Osteoblast (primary cell): ENCODE data around the gene FAM3D. TPM values are rescaled to one million over a fixed set of nuclear protein-coding genes. Genes with fewer than 3 reads are reported as not detected.

Source experiments
- DNase-seq: peaks from one replicate; pipeline ENCODE4 v3.0.0; 2011; ENCODE audit warnings: low spot score, mixed read lengths; ENCODE audit not compliant: insufficient read length; ENCODE audit errors: missing footprints
- H2AFZ ChIP-seq: 2 replicates; pipeline ENCODE4 v1.6.0; 2011; ENCODE audit warnings: mild to moderate bottlenecking, low read length
- H3K27ac ChIP-seq: 2 replicates; pipeline ENCODE4 v1.5.1; 2011; ENCODE audit warnings: mild to moderate bottlenecking, low read depth, low read length, moderate library complexity
- H3K27me3 ChIP-seq: 2 replicates; pipeline ENCODE4 v1.6.0; 2012; ENCODE audit warnings: mild to moderate bottlenecking, control low read depth, inconsistent platforms, low read length, moderate library complexity; ENCODE audit not compliant: insufficient read depth
- H3K36me3 ChIP-seq: 2 replicates; pipeline ENCODE4 v1.5.1; 2011; ENCODE audit warnings: mild to moderate bottlenecking, low read length, control low read depth, moderate library complexity; ENCODE audit not compliant: insufficient read depth
- H3K4me1 ChIP-seq: 2 replicates; pipeline ENCODE4 v1.5.1; 2011; ENCODE audit warnings: mild to moderate bottlenecking, low read length, control low read depth, moderate library complexity; ENCODE audit not compliant: insufficient read depth
- H3K4me2 ChIP-seq: 2 replicates; pipeline ENCODE4 v1.6.0; 2011; ENCODE audit warnings: mild to moderate bottlenecking, low read length; ENCODE audit not compliant: insufficient read depth
- H3K4me3 ChIP-seq: fragments of 200-600 bp; sonication (generic); 3 replicates; pipeline ENCODE4 v1.5.1; 2012; ENCODE audit warnings: mild to moderate bottlenecking, low read length, inconsistent platforms; ENCODE audit not compliant: insufficient read depth
- H3K79me2 ChIP-seq: 2 replicates; pipeline ENCODE4 v1.6.0; 2012; ENCODE audit warnings: mild to moderate bottlenecking, low read length, control low read depth, inconsistent platforms; ENCODE audit not compliant: insufficient read depth
- H3K9me3 ChIP-seq: 2 replicates; pipeline ENCODE4 v1.5.1; 2011; ENCODE audit warnings: low read depth, low read length, control low read depth
- H4K20me1 ChIP-seq: 2 replicates; pipeline ENCODE4 v1.6.0; 2012; ENCODE audit warnings: mild to moderate bottlenecking, low read length, control low read depth; ENCODE audit not compliant: insufficient read depth
- total RNA-seq: library from RNA; depleted of rRNA; stranded (reverse); fragments of >200 nt; gene quantifications from 2 replicates; pipeline ENCODE4 v1.2.3, GENCODE V29; 2012
- TF ChIP-seq, protein P1 (sequence below): IDR thresholded peaks from 2 replicates; pipeline ENCODE4 v1.5.1; 2011; ENCODE audit warnings: mild to moderate bottlenecking, low read depth, low read length, moderate library complexity; ENCODE audit errors: extremely low read depth

FAM3D gene
- total RNA-seq, 1 donor: not detected

DNA sequence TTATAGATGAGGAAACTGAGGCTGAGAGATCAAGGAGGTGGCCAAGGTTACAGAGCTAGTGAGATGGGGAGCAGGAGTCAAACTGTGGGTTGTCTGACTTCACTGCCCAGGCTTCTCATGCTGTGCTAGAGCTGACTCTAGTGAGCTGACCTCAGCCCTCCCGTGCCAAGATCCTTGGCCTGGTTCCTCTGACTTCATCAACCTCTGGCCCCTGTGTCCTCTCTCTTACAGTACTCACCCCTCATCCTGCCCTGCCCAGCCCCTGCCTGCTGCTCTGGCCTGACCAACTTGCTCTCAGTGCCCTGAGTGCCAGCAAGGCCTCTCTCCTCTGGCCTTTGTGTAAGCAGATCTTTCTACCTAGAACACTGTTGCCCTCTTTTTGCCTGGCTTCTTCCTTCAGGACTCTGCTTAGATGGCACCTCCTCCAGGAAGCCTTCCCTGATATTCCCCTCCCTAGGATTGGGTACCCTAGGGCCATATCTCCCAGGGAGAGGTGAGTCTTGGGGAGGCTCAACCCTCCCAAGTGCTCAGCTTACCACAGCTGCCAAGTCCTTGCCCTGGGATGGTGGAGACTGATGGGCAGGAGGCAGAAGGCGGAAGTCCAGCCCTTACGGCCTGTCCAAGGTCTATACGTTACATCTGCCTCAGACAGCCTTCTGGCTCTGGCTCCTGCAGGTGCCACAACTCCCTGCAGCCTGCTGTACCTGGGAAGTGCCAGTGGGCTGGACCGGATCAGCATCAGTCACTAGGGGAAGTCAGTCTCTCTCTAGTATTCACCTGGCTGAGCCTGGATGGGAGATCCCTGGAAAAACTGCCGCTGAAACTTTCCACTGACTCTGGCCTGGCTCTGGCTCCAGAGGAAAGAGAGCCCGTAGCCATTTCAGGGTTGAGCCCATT is 53.1 kb downstream of the FAM3D start:
- Histone ChIP-seq H3K4me3 (no peak overlapping the region), H4K20me1 (no peaks in the 10 kb centered on the region), H3K27ac (no peak overlapping the region), H2AFZ (no peak overlapping the region), H3K4me1 (no peaks in the 10 kb centered on the region), H3K79me2 (no peaks in the 10 kb centered on the region), H3K27me3 (no peaks in the 10 kb centered on the region), H3K4me2 (no peak overlapping the region), H3K36me3 (no peaks in the 10 kb centered on the region), H3K9me3 (no peaks in the 10 kb centered on the region)
- TF ChIP-seq, protein P1, sequence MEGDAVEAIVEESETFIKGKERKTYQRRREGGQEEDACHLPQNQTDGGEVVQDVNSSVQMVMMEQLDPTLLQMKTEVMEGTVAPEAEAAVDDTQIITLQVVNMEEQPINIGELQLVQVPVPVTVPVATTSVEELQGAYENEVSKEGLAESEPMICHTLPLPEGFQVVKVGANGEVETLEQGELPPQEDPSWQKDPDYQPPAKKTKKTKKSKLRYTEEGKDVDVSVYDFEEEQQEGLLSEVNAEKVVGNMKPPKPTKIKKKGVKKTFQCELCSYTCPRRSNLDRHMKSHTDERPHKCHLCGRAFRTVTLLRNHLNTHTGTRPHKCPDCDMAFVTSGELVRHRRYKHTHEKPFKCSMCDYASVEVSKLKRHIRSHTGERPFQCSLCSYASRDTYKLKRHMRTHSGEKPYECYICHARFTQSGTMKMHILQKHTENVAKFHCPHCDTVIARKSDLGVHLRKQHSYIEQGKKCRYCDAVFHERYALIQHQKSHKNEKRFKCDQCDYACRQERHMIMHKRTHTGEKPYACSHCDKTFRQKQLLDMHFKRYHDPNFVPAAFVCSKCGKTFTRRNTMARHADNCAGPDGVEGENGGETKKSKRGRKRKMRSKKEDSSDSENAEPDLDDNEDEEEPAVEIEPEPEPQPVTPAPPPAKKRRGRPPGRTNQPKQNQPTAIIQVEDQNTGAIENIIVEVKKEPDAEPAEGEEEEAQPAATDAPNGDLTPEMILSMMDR: no peak
- no peak for DNase-seq

DNA sequence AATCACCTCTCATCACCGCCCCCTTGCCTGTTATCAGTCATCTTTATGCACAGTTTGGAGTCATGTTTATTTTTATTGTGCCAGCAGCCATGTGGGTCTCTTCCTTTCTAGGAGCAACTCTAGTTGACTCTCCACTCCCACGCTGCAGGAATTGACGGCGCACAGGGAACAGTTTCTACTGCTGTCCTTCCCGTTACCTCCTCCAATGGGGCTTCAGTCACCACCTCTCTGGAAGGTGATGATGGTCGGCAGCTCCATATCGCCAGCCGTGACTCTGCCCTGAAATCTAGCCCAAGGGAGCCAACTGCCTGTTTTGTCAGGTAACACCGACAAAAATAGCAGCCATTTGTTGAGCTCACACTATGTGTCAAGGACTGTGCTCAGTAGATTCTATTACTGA is 53.7 kb downstream of the FAM3D start:
- Histone ChIP-seq H3K9me3 (no peaks in the 10 kb centered on the region), H3K36me3 (no peaks in the 10 kb centered on the region), H3K79me2 (no peaks in the 10 kb centered on the region), H3K27ac (no peak overlapping the region), H3K4me1 (no peaks in the 10 kb centered on the region), H4K20me1 (no peaks in the 10 kb centered on the region), H3K4me3 (no peak overlapping the region), H2AFZ (no peak overlapping the region), H3K27me3 (no peaks in the 10 kb centered on the region), H3K4me2 (no peak overlapping the region)
- TF ChIP-seq, protein P1: no peak
- DNase-seq: no peak

DNA sequence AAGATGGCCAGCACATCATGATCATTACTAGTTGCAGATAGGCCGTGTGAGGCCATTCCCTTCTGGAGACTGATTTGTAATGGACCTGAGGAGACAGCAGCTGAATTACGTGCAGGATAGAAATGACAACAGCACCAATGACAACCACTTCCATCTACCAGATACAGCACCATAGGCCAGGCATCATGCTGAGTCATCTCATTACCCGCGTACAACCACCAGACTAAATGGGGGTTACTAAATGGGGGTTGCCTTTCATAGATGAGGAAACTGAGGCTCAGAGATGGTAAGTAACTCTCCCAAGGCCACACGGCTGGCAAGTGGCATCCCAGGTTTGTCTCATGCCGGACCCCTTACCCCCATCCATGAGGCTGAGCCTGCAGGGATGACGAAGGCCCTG is 56.6 kb downstream of the FAM3D start:
- no peaks in the 10 kb centered on the region for H3K4me1 ChIP-seq
- H3K79me2 ChIP-seq: no peaks in the 10 kb centered on the region
- H3K4me2 ChIP-seq: no peak overlapping the region
- TF ChIP-seq, protein P1: no peak
- no peak for DNase-seq
- no peaks in the 10 kb centered on the region for H3K36me3 ChIP-seq
- no peak overlapping the region for H3K4me3 ChIP-seq
- peaks cover 2% of the 10 kb centered on the region for H3K27me3 ChIP-seq
- H3K27ac ChIP-seq: no peak overlapping the region
- H4K20me1 ChIP-seq: no peaks in the 10 kb centered on the region
- H3K9me3 ChIP-seq: no peaks in the 10 kb centered on the region
- no peak overlapping the region for H2AFZ ChIP-seq

DNA sequence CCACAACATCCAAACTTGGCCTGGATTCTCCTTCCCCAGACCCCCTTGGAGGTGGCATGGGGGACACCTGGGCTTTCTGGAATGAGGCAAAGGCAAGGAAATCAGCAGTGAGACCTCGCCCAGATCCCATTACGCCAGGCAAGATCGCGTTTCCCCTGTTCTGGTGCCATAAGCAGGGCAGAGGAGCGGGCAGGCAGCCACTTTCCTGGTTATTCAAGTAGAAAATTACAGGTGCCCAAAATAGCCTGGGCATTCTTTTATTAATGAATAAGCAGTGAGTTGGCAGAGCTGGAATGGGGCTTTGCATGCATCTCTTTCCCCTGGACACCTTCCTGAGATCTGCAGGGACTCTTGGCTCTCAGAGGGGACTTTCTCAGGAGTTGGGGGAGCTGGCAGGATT is 57.9 kb downstream of the FAM3D start:
- TF ChIP-seq, protein P1: no peak

More for the DNA sequence above, 57.9 kb downstream of the FAM3D start:
- Histone ChIP-seq H3K9me3 (no peaks in the 10 kb centered on the region), H3K79me2 (no peaks in the 10 kb centered on the region), H3K27ac (no peak overlapping the region), H3K4me1 (no peaks in the 10 kb centered on the region), H3K36me3 (no peaks in the 10 kb centered on the region), H3K4me3 (no peak overlapping the region), H4K20me1 (no peaks in the 10 kb centered on the region), H3K27me3 (peaks cover 12% of the 10 kb centered on the region), H3K4me2 (no peak overlapping the region), H2AFZ (no peak overlapping the region)
- DNase-seq: no peak
